Keratinocyte (primary cell): ENCODE measurements around the gene ELAVL1. TPM values are rescaled to one million over a fixed set of nuclear protein-coding genes. Genes with fewer than 3 reads are reported as not detected.
A peak's percentile ranks its signal among the peaks of the same experiment; 100 is the strongest.
"Not testable (repeated sequence)": the region's sequence is repeated elsewhere in the genome, so short reads cannot be mapped to it uniquely, and the experiment has no call there.

Source experiments
- DNase-seq: peaks from one replicate; pipeline ENCODE4 v3.0.0-alpha.2; 2011; ENCODE audit warnings: low read depth, missing footprints, low spot score
- FAIRE-seq: peaks from 2 replicates; lab custom pipeline; 2011; peaks lifted over from hg19 to GRCh38; lab: Jason Lieb, UNC
- H2AFZ ChIP-seq: 2 replicates; pipeline ENCODE4 v1.6.0; 2012; ENCODE audit warnings: low read length, control low read depth, inconsistent platforms; ENCODE audit not compliant: control insufficient read depth
- H3K27ac ChIP-seq: 2 replicates; pipeline ENCODE4 v1.5.1; 2011; ENCODE audit warnings: low read length; ENCODE audit not compliant: control insufficient read depth, insufficient read depth
- H3K27me3 ChIP-seq: 3 replicates; pipeline ENCODE4 v1.6.0; 2011; ENCODE audit warnings: low read length; ENCODE audit not compliant: control insufficient read depth, insufficient read depth; ENCODE audit errors: extremely low read depth
- H3K36me3 ChIP-seq, 2 experiments: 2 replicates in 1 of 2; 3 replicates in 1 of 2; pipeline ENCODE4 v1.5.1; 2011; ENCODE audit warnings: low read length in 2 of 2, mild to moderate bottlenecking in 1 of 2; ENCODE audit not compliant: control insufficient read depth in 2 of 2, insufficient read depth in 2 of 2; ENCODE audit errors: extremely low read depth in 1 of 2
- H3K4me1 ChIP-seq: 3 replicates; pipeline ENCODE4 v1.5.1; 2011; ENCODE audit warnings: low read length; ENCODE audit not compliant: control insufficient read depth, insufficient read depth; ENCODE audit errors: extremely low read depth
- H3K4me2 ChIP-seq: 3 replicates; pipeline ENCODE4 v1.6.0; 2011; ENCODE audit warnings: low read depth, low read length; ENCODE audit not compliant: control insufficient read depth, insufficient read depth; ENCODE audit errors: extremely low read depth
- H3K4me3 ChIP-seq, 3 experiments: fragments of 200-600 bp in 1 of 3; sonication (generic) in 1 of 3; 2 replicates in 2 of 3; 3 replicates in 1 of 3; pipeline ENCODE4 v1.5.1; 2011 to 2016; ENCODE audit warnings: low read length in 3 of 3, mild to moderate bottlenecking in 3 of 3, control low read depth in 2 of 3, inconsistent platforms in 1 of 3, low read depth in 1 of 3, mixed read lengths in 1 of 3, mixed run types in 1 of 3, moderate library complexity in 1 of 3; ENCODE audit not compliant: control insufficient read depth in 2 of 3, insufficient read depth in 2 of 3; ENCODE audit errors: extremely low read depth in 1 of 3
- H3K79me2 ChIP-seq: 2 replicates; pipeline ENCODE4 v1.6.0; 2012; ENCODE audit warnings: low read length; ENCODE audit not compliant: control insufficient read depth, insufficient read depth
- H3K9ac ChIP-seq: 3 replicates; pipeline ENCODE4 v1.6.0; 2011; ENCODE audit warnings: low read length; ENCODE audit not compliant: control insufficient read depth, insufficient read depth; ENCODE audit errors: extremely low read depth
- H3K9me1 ChIP-seq: 3 replicates; pipeline ENCODE4 v1.6.0; 2011; ENCODE audit warnings: low read length; ENCODE audit not compliant: control insufficient read depth, insufficient read depth; ENCODE audit errors: extremely low read depth
- H3K9me3 ChIP-seq: 2 replicates; pipeline ENCODE4 v1.5.1; 2012; ENCODE audit warnings: low read depth, low read length; ENCODE audit not compliant: control insufficient read depth
- H4K20me1 ChIP-seq: 3 replicates; pipeline ENCODE4 v1.6.0; 2011; ENCODE audit warnings: low read length; ENCODE audit not compliant: control insufficient read depth, insufficient read depth; ENCODE audit errors: extremely low read depth
- dilution Hi-C: fragments of 300-500 bp; cut with MboI; formaldehyde crosslinking; loops from one replicate; pipeline ENCODE4 v1.7.0; 2020; ENCODE audit warnings: low sequenced_read_pairs; ENCODE audit not compliant: extremely low pct_ligation_motif_present
- polyA plus RNA-seq, 5 experiments: library from polyadenylated mRNA; depleted of rRNA in 3 of 5; stranded (reverse) in 3 of 5; stranded (forward) in 1 of 5; unstranded in 1 of 5; fragments of >200 nt; gene quantifications; 1 replicate in 1 of 5; 2 replicates in 3 of 5; 3 replicates in 1 of 5; pipeline versions ENCODE4 v1.2.1 to v1.2.3, GENCODE V29; 2011 to 2012; ENCODE audit warnings: missing spikeins in 2 of 5, low read depth in 1 of 5, low replicate concordance in 1 of 5
- TF ChIP-seq, protein P1 (sequence below), 3 experiments: IDR thresholded peaks in 1 of 3; conservative IDR thresholded peaks in 1 of 3; optimal IDR thresholded peaks in 1 of 3; 2 replicates in 2 of 3; 3 replicates in 1 of 3; pipeline versions ENCODE3 to v1.5.1; 2011; ENCODE audit warnings: low read length in 3 of 3, mild to moderate bottlenecking in 3 of 3, moderate library complexity in 2 of 3, control low read depth in 1 of 3, inconsistent platforms in 1 of 3; ENCODE audit not compliant: insufficient read depth in 2 of 3; ENCODE audit errors: extremely low read depth in 1 of 3

ELAVL1 gene
- polyA plus RNA-seq, 1 donor (not counting 4 experiments of a cell fraction or from before 2014, with no cell fraction given): 46.9 TPM

DNA sequence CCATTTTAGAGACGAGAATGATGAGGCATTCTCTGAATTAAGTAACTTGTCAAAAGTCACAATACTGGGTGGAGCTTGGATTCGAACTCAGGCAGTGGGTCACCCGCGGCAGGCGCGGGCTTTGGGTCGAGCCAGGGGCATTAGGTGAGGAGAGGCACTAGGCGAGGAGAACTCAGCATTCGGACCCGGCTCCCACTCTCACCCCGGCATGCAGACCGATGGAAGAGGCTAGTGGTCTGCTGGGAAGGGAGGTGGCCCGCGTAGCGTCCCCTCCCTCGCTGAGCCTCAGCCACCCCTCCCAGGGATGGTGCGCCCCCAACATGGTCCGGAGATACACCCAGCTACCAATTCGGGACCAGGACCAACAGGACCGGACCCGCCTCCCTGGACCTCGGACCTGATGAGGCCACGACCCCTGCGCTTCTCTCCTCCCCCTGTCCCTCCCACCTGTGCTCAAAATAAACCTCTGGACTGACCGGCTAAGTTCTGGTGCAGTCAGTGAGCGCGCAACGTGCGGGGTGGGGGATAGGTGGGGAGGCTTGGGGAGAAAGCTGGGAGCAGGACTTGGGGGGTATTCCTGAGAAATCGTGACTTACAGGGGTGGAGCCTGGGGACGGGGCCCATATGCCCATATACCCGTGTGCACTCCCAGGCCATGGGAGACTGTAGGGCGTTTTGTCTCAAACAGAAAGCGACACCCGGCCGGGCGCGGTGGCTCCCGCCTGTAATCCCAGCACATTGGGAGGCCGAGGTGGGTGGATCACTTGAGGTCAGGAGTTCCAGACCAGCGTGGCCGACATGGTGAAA lies 86.6 kb downstream of the ELAVL1 start:
- Histone ChIP-seq H3K36me3 (peaks cover 4 to 5% of the 10 kb centered on the region in 2 experiments), H3K4me2 (no peak overlapping the region), H3K27ac (no peak overlapping the region), H4K20me1 (no peaks in the 10 kb centered on the region), H3K4me3 (no peak overlapping the region), H3K27me3 (peaks cover 24% of the 10 kb centered on the region), H3K9me1 (no peaks in the 10 kb centered on the region), H3K79me2 (no peaks in the 10 kb centered on the region), H3K9me3 (no peaks in the 10 kb centered on the region), H2AFZ (no peak overlapping the region), H3K9ac (no peak overlapping the region), H3K4me1 (peaks cover 18% of the 10 kb centered on the region)
- TF ChIP-seq, protein P1, sequence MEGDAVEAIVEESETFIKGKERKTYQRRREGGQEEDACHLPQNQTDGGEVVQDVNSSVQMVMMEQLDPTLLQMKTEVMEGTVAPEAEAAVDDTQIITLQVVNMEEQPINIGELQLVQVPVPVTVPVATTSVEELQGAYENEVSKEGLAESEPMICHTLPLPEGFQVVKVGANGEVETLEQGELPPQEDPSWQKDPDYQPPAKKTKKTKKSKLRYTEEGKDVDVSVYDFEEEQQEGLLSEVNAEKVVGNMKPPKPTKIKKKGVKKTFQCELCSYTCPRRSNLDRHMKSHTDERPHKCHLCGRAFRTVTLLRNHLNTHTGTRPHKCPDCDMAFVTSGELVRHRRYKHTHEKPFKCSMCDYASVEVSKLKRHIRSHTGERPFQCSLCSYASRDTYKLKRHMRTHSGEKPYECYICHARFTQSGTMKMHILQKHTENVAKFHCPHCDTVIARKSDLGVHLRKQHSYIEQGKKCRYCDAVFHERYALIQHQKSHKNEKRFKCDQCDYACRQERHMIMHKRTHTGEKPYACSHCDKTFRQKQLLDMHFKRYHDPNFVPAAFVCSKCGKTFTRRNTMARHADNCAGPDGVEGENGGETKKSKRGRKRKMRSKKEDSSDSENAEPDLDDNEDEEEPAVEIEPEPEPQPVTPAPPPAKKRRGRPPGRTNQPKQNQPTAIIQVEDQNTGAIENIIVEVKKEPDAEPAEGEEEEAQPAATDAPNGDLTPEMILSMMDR (optimal IDR thresholded peaks at IDR 0.05 in 1 of 3, IDR thresholded peaks at IDR 0.05 in 1 of 3, conservative IDR thresholded peaks at IDR 0.05 in 1 of 3; ENCODE audit: extremely low read depth in 1 of 3, insufficient read depth in 2 of 3, low read length in 3 of 3): no peak
- FAIRE-seq (no peak), DNase-seq (no peak)
- dilution Hi-C loops: no loop called here

DNA sequence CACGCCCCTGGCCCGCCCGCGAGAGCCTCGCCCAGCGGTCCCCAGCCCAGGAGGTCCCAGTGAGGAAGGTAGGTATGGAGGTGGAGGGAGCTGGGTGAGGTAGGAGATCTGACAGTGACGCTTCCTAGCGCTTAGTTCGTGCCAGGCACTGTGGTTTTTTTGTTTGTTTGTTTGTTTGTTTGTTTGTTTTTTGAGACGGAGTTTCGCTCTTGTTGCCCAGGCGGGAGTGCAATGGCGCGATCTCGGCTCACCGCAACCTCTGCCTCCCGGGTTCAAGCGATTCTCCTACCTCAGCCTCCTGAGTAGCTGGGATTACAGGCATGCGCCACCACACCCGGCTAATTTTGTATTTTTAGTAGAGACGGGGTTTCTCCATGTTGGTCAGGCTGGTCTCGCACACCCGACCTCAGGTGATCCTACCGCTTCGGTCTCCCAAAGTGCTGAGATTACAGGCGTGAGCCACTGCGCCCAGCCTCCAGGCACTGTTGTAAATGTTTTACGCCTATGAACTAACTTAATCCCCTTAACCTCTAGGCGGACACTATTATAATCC lies 87.3 kb downstream of the ELAVL1 start:
- H3K9me1 ChIP-seq, dilution Hi-C loops, H3K9ac ChIP-seq, H3K27ac ChIP-seq, H4K20me1 ChIP-seq, H3K36me3 ChIP-seq, H3K9me3 ChIP-seq, H3K79me2 ChIP-seq, FAIRE-seq, DNase-seq, H2AFZ ChIP-seq: not testable (repeated sequence)
- Histone ChIP-seq H3K4me2 (peak overlapping the region; percentile 81), H3K4me1 (peaks cover 18% of the 10 kb centered on the region), H3K27me3 (peaks cover 24% of the 10 kb centered on the region), H3K4me3 (peak overlapping the region in 1 of 3 experiments; percentile 20)
